GM19455 (cell line): ENCODE measurements around the gene AVPR2.

Experiments used
- ATAC-seq: cut with Tn5 transposase; IDR thresholded peaks from one replicate; pipeline ENCODE4 v1.9.1; 2021; ENCODE audit not compliant: unreplicated experiment

The AVPR2 gene

DNA sequence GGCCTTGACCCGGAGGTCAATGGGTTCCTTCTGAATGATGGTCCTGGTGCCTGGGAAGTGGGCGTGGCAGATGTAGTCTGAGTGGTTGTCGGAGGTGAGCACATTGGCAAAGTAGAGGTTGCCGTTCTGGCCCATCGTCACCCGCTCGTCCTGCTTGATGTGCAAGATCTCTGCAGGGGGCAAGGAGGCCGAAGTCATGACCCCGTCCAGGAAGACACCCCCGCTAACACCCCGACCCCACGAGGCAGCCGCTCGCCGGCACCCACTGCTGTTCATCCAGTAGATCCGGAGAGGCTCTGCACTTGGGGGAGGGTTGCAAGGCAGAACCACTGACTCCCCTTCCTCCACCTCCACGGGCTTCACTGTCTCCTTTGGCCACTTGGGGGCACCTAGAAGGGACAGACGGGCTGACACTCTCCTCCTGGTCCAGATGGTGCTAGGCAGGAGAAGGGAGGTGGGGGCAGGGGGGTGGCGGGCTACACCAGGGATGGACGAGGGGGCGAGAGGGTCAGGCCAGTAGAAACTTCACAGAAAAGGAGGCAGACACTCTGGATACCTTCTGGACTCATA, 33.6 kb upstream of the AVPR2 start:
- no peak for ATAC-seq

DNA sequence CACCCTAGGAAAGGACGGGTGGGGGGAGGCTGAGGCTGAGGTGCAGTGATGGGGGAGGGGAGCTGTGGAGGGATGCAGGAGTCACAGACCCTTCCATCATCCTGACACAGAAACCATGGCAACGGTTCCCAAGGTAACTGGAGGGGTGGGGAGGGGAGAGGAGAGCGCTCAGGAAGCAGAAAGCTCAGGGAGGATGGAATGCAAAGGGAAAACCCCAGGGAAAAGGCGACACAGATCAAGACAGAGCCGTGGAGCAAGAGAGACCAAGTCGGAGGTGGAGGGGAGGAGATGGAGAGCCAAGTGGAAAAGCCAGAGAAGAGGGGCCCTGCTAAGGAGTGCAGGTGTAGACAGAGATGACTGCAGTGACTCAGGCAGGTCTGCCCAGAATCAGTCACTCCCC, 33.0 kb upstream of the AVPR2 start:
- ATAC-seq, result no peak

DNA sequence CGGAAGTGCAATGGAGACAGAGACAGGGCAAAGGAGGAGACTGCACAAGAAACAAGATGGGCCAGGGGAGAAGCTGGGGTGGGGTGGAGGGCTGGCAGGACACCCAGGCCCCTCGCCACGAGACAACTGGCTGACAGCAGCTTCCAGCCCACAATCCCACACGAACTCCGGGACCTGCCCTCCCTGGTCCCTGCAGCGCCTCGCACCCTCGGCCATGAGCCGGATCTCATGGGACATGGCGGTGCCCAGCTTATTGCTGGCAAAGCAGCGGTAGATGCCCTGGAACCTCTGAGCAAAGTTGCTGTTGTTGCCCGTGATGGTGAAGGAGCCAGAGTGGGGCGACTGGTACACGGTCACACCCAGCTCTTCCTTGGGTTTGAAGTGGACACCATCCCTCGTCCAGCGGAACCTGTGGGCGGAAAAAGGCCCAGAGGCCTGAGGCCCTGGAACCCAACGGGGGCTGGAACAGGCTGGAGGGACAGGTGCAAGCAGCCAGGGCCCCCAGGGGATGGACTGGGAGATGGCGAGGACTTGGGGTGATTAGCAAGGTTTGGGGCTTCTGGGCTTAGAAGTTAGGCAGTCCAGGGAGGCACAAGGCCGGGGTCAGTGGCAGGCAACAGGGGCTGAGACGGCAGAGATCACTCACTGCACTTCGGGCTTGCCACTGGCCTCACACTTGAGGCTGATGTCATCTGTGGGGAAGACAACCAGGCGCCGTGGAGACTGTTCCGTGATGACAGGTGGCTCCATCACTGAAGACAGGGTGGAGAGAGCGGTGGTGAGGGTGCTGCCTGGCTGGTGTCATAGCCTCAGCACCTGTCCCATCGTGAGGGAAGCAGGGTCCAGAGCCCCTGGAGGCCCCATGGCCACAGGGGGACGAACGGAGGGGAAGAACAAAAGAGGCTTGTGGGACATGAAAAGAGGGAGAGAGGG, 32.3 kb upstream of the AVPR2 start:
- no peak for ATAC-seq

DNA sequence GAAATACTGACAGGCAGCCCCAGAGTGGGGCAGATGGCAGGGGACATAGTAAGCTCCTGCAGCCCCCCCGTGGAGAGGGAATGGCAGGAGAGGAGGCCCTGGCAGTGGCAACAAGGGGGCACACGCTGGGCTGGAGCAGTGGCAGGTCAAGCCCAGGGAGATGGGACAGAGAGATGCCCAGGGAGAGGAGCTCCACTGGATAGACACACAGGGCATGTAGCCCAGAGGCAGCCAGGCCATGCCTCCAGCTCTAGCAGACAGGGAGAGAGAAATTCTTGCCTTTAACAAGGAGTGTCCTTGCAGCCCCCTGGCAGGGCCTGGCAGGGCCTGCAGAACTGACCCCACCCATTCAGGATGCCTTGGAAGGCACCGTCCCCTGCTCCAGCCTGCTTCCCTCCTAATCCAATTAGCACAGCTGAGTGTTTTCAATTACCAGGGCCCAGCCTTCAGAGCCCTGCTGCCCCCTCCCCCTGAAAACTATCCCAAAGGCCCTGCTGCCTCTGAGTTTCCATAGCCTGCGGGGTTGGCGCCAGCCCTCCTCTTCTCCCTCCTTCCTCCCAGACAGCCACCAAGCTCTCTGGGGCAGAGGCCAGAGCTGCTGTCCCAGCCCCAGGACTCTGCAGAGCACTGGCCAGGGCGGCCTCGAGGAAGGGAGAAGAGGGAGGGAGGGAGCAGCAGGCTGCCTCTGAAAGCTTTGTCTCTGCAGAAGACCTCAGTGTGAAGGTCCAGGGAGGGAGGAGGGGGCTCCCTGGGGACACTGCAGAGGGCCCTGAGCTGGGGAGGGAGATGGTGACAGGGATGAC, 31.0 kb upstream of the AVPR2 start:
- ATAC-seq, result no peak

DNA sequence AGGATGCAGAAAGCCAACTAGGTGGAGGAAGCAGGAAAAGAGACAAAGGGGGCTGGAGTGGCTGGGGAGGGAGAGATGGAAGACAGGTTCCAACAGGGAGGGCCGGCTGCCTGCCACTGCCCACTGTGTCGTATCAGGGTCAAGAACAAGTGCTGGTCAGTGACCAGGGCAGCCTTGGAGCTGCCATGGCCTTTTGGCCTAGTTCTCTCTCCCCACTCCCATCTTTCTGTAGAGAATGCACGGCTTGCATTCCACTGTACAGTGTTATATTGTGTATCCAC, 30.4 kb upstream of the AVPR2 start:
- no peak for ATAC-seq

DNA sequence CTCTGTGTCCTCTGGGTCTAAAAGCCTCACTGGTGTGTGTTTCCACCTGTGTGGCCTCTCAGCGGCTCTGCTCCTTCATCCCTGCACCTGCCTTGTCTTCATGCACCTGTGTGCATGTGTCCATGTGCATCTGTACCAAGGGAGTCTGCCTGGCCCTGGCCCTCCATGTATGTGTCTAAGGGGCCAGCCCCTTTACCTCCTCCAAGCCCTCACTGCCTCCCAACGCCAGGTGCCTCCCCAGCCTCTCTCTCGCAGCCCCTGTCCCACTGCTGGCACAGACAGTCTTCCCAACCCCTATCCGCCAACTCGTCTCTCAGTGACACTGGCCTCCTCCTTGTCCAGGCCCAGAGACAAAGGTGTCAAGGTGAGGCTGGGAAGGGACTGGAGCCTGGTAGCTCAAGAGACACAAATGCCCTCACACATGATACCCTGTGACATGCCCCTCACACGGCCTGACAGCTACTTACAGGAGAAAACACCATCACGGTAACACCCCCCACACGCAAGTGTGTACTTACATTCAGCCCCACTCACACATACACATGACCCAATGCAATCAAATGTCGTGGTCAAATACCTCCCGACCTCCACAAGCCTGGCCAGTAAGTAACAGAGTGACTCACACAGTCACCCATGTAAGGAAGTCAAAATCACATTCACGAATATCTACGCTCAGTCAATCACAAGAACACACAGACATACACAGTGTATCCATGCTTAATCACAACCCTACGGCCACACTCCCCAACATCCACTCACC, 29.9 kb upstream of the AVPR2 start:
- no peak for ATAC-seq

DNA sequence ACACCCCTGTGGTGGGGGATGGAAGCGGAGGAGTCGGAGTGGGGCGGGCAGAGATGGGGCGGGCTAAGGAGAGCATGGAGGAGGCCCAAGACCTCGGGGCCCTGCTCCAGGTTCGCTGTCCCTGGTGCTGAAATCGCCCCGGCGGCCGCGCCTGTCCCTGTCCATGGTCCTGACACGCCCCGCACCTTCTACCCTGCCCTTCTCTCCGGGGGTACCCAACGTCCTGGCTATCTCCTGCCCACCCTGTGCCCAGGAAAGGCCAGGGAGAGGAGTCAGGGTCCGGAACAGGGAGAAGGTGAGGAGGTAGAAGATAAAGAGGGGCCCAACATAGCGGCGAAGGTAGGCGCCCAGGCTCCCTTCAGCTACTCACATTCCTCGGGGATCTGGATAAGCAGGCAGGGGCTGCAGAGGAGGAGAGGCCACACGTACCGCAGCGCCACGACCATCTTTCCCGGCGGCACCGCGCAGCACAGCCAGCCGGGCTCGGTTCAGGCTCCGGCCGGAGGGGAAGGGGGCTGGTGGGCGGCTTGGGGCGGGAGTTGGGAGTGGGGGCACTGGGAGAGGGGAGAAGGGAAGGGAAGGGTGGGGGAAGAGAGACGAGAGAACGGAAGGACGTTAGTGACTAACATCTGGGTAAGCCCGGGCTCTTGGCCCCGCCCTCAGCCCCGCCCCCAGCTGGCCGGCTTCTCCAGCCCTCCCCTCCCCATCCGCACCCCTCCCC, 28.9 kb upstream of the AVPR2 start:
- no peak for ATAC-seq

DNA sequence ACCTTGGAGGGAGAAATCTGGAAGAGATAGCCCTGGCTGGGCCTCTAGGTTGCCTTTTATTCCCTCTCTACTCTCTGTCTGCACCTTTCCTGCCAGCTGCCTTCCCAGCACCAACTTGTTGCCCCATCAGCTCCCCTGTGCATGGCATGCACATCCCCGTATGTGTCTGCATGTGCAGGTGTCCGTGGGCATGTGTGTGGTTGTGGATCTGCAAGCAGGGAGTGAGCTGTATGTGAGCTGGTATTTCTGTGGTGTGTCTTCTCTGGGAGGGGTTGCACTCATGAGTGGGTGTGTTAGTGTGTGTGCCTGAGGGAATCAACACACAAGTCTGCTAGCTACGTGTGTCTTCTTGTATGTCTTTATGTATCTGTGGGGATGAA, 28.4 kb upstream of the AVPR2 start:
- ATAC-seq, result no peak

DNA sequence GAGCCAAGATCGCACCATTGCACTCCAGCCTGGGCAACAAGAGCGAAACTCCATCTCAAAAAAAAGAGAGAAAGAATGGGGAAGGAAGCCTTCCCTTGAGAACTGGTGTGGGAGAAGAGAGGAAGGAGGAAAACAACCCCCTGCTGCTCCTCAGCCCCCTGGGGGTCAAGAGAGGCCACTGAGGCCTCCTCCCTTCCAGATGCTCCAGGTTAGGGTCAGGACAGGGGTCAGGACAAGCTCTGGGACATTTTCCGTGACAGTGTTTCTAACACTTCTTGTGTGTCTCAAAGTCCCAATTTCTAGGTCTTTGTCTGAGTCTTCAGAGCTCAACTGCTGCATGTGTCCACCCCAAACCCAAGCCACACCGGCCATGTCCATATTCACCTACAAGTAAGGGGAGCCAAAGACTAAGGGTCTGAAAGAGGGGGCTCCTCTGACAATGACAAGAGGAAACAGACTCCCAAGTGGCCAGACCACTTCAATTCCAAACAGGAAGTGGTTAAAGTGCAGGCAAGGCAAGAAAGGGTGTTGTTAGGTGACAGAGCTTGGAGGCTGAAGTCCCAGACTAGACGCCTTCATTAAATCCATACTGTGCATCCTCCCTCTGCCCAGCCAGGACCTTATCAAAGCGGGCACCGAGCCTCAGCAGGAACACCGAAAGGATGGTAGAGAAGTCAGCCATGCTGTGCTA, 26.8 kb upstream of the AVPR2 start:
- no peak for ATAC-seq

DNA sequence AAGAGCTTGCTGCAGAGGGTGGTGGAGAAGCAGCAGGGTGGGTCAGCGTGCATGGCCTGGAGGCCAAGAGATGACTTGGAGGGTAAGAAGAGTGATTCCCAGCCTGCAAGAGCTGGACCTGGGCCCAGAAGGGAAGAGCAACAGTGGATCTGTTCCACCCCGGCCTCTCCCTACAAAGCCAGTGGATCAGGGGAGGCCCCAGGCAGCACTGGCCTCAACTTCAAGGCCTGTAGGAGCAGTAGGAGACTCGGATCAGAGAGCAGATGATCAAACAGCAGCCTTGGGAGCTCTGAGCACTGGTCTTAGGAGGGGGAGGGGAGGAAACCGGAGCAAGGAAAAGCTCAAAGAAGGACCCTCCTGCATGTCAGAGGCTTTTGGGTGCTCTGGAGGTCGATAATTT, 26.1 kb upstream of the AVPR2 start:
- no peak for ATAC-seq

DNA sequence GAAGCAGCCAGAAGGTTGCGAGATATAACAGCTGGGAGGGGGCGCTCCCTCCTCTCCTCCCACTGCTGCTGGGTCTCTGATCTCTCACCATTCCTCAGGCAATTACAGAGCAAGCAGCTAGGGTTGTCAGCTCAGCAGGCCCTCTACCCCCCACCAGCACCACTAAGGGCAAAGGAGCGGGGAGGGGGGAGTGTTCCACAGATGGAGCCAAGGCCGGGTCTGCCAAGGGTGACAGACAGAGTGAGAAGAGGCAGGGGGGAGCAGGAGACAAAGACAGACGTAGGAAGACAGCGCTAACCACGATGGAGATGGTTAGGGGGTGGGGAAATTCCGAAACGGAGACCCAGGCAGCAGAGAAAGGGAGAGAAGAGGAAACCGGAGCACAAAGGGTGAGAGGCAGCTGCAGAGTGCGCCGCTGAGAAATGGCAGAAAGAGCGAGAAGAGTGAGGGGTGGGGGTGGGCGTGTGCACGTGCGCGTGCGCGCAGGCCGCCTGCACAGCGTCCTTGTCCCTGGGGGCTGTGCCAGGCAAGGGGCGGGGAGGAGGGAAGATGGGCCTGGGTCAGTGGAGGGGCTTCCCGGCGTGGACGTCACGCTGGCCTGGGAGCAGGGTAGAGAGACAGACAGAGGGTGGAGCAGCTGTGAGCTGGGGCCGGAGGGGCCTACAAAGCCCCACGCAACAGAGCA, 25.4 kb upstream of the AVPR2 start:
- ATAC-seq, result no peak

DNA sequence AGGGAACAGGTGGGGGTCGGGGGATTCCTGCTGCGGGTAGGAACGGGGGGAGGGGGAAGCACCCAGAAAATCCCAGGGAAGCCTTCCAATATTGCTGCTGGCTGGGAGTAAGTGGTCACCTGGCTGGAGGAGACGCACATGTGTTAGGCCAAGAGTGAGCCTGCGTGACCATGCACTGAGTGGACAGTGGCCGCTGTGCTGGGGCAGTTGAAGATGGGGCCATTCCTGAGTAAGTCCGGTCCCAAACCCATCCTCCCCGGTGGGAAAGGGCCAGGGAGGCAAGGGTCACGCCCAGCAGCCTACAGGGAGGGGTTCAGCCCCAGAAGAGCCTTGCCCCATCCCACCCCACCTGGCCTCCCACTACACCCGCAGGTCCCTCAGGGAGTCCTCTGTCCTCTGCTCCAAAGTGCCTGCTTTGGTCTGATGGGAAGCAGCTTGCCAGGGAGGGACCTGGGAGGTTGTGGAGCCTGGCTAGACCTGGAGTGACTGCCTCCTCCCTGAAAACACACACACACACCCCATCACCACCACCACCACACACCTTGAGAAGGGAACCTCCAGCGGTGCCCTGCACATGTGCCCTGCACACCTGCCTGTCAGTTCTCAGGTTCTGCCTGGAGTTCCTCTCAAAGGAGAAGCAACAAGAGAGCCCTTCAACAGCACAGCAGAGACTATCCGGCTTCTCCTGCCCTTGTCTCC, 24.6 kb upstream of the AVPR2 start:
- ATAC-seq, result no peak

DNA sequence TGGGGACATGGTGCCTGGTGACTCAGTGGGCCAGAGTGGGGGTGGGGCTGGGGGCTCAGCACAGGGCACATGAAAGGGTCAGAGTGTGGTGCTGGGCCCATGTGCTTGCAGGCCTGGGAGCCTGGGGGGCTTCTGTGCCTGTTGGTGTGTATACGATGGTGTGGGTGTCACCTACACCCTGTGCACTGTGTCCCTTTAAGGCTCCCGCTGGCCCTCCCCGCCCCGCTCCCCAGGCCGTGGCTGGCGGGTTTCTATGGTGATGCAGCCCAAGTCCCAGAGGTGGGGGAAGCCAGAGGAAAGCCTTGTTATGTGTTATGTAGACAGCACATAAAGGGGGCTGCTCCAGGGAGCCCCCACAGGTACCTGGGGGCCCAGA, 24.0 kb upstream of the AVPR2 start:
- ATAC-seq, result no peak

DNA sequence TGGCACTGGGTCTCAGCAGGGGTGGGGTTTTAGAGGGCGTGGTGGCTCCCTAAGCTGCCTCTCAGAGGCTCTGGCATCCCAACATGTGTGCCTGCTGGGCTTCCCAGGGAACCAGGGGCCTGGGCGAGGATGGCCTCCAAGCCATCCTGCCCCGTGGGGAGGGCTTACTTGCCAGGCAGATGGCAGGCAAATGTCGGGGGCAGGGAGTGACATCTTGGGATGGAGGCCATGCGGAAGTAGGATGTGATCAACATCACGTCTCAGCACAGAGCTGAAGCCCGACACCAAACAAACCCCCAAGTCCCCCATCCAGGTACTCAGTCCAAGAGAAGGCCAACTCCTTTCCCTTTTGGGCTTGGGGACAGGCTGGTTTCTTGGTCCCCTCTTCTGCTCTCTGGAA, 23.2 kb upstream of the AVPR2 start:
- ATAC-seq, result no peak

DNA sequence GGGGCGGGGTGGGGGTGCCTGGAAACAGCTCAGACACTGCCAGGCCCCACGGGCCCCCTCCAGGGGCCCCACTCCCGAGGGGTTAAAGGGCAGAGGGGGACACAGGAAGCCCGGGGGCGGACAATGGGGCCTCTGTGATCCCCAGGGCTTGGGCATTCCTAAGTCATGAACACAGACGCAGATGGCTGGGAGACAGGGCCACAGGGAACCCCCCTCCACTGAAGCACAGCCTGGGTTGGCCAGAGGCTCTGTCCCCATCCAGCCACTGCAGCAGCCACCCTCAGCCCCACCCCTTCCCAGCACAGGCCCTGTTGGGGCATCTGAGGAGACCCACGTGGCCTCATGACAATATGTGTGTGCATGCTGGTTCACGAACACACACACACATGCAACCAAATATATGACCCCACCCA, 22.4 kb upstream of the AVPR2 start:
- no peak for ATAC-seq

DNA sequence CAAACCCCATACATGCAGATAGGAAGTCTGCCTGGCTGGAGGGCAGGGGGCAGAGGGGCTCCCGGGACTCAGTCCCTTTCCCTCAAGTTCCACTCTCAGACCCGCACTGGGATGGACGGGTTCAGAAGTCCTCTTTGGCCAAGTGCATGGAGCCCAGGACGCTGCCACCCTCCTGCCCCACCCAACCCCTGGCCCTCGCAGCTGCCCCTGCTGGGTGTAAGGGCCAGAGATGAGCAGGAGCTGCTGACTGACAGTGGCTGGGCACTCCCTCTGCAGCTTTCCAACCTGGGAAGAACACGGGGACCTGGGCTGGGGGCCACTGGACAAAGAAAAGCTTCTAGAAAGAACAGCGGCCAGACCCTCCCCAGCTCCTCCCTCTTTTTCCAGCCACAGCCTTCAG, 21.9 kb upstream of the AVPR2 start:
- ATAC-seq, result no peak

DNA sequence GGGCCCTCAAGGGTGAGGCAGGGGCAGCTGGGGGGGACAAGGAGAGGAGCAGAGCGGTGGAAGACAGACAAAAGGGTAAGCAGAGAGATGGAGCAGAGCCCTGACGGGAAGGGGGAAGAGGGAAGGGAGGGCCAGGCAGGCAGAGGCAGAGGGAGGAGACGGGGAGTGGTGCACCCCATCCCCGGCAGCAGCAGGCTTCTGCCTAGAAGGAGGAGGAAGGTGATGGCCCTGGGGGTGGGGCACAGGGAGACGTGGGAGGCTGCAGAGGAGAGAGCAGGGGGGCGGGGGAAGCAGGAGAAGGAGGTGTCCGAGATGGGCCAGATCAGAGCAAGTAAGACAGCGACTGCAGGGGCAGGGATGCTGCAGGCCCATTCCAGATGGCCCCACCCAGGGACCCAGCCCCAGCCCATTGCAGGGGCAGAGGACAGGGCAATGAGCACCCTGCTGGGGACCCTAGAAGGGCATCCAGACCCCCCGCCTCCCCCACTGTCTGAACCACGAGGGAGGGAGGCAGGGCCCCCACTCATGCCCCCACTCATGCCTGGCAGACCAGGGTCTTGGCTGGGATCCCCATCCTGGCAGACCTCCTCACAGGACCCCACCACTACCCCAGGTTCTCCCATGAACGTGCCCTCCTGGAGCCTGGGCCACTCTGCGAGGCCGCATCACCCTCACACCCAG, 21.2 kb upstream of the AVPR2 start:
- ATAC-seq, result no peak

DNA sequence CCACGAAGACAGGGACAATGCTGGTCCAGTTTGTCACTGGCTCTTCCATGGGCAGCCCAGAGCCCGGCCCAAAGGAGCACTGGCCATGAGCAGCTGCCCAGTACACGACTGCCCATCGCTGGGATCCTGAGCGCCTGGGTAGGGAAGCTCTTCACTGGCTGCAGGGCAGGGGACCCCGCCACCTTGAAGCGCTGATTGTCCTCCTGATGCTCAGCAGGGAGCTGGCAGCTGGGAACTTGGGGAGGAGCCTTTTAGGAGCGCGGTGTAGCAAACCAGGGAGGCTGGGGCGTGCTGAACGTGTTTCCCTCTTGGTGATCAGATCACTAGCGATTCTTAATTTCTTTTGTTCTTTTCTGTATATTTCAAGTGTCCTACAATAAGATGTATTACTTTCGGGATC, 20.3 kb upstream of the AVPR2 start:
- no peak for ATAC-seq

DNA sequence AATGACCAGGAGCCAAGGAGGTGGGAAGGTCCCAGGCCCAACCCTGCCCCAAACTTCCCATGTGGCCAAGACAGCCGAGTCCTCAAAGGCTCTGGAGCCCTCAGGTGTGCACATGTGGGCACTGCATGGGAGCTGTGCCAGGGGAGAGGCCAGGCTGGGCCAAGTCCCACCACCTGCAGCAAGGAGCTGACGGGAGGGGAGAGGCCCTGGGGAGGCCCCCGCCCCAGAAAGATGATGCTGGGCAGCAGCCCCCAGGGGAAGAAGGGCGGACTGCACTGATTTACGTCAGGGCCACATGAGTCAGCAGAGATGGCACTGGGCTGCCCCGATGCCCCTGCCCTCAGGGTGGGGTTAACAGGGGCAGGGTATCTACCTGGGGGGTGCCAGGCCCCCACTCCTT, 19.9 kb upstream of the AVPR2 start:
- no peak for ATAC-seq
